ENCODE measurements around the gene DVL3.

DNA sequence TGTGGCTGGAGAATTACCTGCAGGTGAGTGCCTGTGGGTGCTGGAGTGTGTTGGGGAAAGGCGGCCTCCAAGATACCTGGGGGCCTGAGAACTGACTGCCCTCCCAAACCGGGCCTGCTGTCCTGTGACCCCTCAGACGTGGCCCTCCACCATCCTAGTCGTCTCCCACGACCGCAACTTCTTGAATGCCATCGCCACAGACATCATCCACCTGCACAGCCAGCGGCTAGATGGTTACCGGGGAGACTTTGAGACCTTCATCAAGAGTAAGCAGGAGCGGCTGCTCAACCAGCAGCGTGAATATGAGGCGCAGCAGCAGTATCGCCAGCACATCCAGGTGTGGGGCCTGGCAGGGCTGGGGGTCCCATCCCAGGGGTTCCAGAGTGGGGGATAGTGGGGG lies 34.2 kb downstream of the DVL3 start:
- TF ChIP-seq GATA3 (IDR thresholded peaks at IDR 0.05; ENCODE audit: low read depth, low read length) (no peak), GATA2 (IDR thresholded peaks at IDR 0.05; ENCODE audit: low read depth, low read length) (no peak)

All from SH-SY5Y (cell line).